A673 (cell line): ENCODE data around the gene LRFN4. TPM values are rescaled to one million over a fixed set of nuclear protein-coding genes. Genes with fewer than 3 reads are reported as not detected.

Source experiments
- BruUV-seq: library from RNA; stranded (reverse); fragments of 400-500 nt; replicated peaks from 2 replicates; lab custom pipeline; 2021; lab: Mats Ljungman, UMichigan
- CTCF ChIA-PET: fragments of 300-600 bp; sonication (Branson Sonifier 250); formaldehyde crosslinking; loops from one replicate; lab custom pipeline; 2022; ENCODE audit warnings: antibody characterized with exemption; lab: Charles Lee
- POLR2A ChIA-PET: fragments of 300-600 bp; sonication (Branson Sonifier 250); formaldehyde crosslinking; loops from one replicate; lab custom pipeline; 2022; ENCODE audit warnings: antibody characterized with exemption; ENCODE audit not compliant: low non-redundant PET; lab: Charles Lee
- DNase-seq: peaks from one replicate; pipeline ENCODE4 v3.0.0-alpha.2; 2015; ENCODE audit warnings: low spot score
- H3K27ac ChIP-seq: fragments of 200-600 bp; sonication (generic); 2 replicates; pipeline ENCODE4 v1.5.1; 2016; ENCODE audit warnings: mixed run types, low read depth, mild to moderate bottlenecking, mixed read lengths, antibody characterized with exemption, low read length; ENCODE audit not compliant: poor library complexity, severe bottlenecking
- H3K27me3 ChIP-seq: fragments of 200-600 bp; sonication (generic); replicated peaks from 2 replicates; pipeline ENCODE4 v1.6.1; 2017; ENCODE audit warnings: mixed run types, low read depth, mild to moderate bottlenecking, mixed read lengths, antibody characterized with exemption, low read length; ENCODE audit not compliant: insufficient read depth, poor library complexity
- H3K36me3 ChIP-seq: fragments of 200-600 bp; sonication (generic); 2 replicates; pipeline ENCODE4 v1.6.1; 2016; ENCODE audit warnings: mixed run types, mild to moderate bottlenecking, mixed read lengths, antibody characterized with exemption, low read length; ENCODE audit not compliant: insufficient read depth, poor library complexity, severe bottlenecking
- H3K4me1 ChIP-seq: fragments of 200-600 bp; sonication (generic); 2 replicates; pipeline ENCODE4 v1.6.1; 2017; ENCODE audit warnings: mixed run types, mild to moderate bottlenecking, mixed read lengths, antibody characterized with exemption, low read length; ENCODE audit not compliant: insufficient read depth, poor library complexity, severe bottlenecking
- H3K4me3 ChIP-seq: fragments of 200-600 bp; sonication (generic); 2 replicates; pipeline ENCODE4 v1.5.1; 2016; ENCODE audit warnings: low read depth, mixed run types, mild to moderate bottlenecking, mixed read lengths, low read length; ENCODE audit not compliant: poor library complexity, severe bottlenecking
- H3K9me3 ChIP-seq: fragments of 200-600 bp; sonication (generic); 2 replicates; pipeline ENCODE4 v1.6.1; 2016; ENCODE audit warnings: mixed run types, low read depth, mild to moderate bottlenecking, mixed read lengths, antibody characterized with exemption, low read length; ENCODE audit not compliant: poor library complexity, severe bottlenecking
- CTCF ChIP-seq: fragments of 300-800, 200-600 bp; sonication (generic); conservative IDR thresholded peaks from 2 replicates; pipeline ENCODE4 v1.5.1; 2017; ENCODE audit warnings: low read depth, mild to moderate bottlenecking, antibody characterized with exemption, low read length, moderate library complexity, mixed read lengths
- EZH2 ChIP-seq: fragments of 200-600 bp; sonication (generic); IDR thresholded peaks from 2 replicates; pipeline ENCODE4 v1.6.1; 2017; ENCODE audit warnings: borderline replicate concordance, low read depth, mild to moderate bottlenecking, mixed read lengths, antibody characterized with exemption, low read length; ENCODE audit not compliant: poor library complexity, severe bottlenecking
- intact Hi-C: fragments of 100-400 bp; cut with micrococcal nuclease; formaldehyde crosslinking; loops from one replicate; pipeline ENCODE4 v1.10.0; 2022; ENCODE audit not compliant: unreplicated experiment
- total RNA-seq: library from RNA; stranded (reverse); gene quantifications from 2 replicates; pipeline ENCODE4 v1.2.3, GENCODE V29; 2021

The LRFN4 gene
- total RNA-seq, 1 experiment from 2014 or later: 57.2 TPM

- CTCF ChIA-PET: no interaction called here
- H3K36me3 ChIP-seq: no peaks in the 10 kb centered on the region
- H3K4me3 ChIP-seq: no peak overlapping the region
- DNase-seq: no peak
- intact Hi-C loops: no loop called here
- BruUV-seq: no TSS peak
- no peak overlapping the region for H3K27ac ChIP-seq
- TF ChIP-seq EZH2 (no peak), CTCF (no peak)
- H3K9me3 ChIP-seq: no peaks in the 10 kb centered on the region
- POLR2A ChIA-PET: no interaction called here
- H3K4me1 ChIP-seq: no peaks in the 10 kb centered on the region
- H3K27me3 ChIP-seq: no peaks in the 10 kb centered on the region
Observed at GRCh38 chr11:66904055-66904454, 47.2 kb downstream of the LRFN4 start.

- Histone ChIP-seq H3K4me3 (no peak overlapping the region), H3K36me3 (no peaks in the 10 kb centered on the region), H3K27ac (no peak overlapping the region), H3K4me1 (no peaks in the 10 kb centered on the region), H3K9me3 (no peaks in the 10 kb centered on the region), H3K27me3 (no peaks in the 10 kb centered on the region)
- no TSS peak for BruUV-seq
- intact Hi-C loops: no loop called here
- TF ChIP-seq CTCF: no peak
- no peak for TF ChIP-seq EZH2
- DNase-seq: no peak
- POLR2A ChIA-PET: no interaction called here
- CTCF ChIA-PET: no interaction called here
Observed at GRCh38 chr11:66904561-66904960, 47.7 kb downstream of the LRFN4 start.

- H3K9me3 ChIP-seq: no peaks in the 10 kb centered on the region
- no peak overlapping the region for H3K27ac ChIP-seq
- no peaks in the 10 kb centered on the region for H3K4me1 ChIP-seq
- H3K27me3 ChIP-seq: no peaks in the 10 kb centered on the region
- no peak overlapping the region for H3K4me3 ChIP-seq
- no TSS peak for BruUV-seq
- no peak for DNase-seq
- POLR2A ChIA-PET: no interaction called here
- no peaks in the 10 kb centered on the region for H3K36me3 ChIP-seq
- TF ChIP-seq CTCF (no peak), EZH2 (no peak)
- CTCF ChIA-PET: no interaction called here
- intact Hi-C loops: no loop called here
Observed at GRCh38 chr11:66904981-66905521, 48.2 kb downstream of the LRFN4 start.
